IMR-90 (cell line): ENCODE measurements around the gene NBPF15. TPM values are rescaled to one million over a fixed set of nuclear protein-coding genes. Genes with fewer than 3 reads are reported as not detected.
"Not testable (repeated sequence)": the region's sequence is repeated elsewhere in the genome, so short reads cannot be mapped to it uniquely, and the experiment has no call there.

Source experiments
- ATAC-seq: fragments of 200-7000 bp; cut with Tn5 transposase; 2 replicates; pipeline ENCODE4 v1.9.1; 2020; ENCODE audit warnings: low read depth, mild to moderate bottlenecking, moderate library complexity
- BruUV-seq: library from RNA; stranded (reverse); fragments of 400-500 nt; replicated peaks from 2 replicates; lab custom pipeline; 2021; lab: Mats Ljungman, UMichigan
- CTCF ChIA-PET: fragments of 300-600 bp; formaldehyde crosslinking; extraction: SDS; loops from one replicate; lab custom pipeline; 2021; ENCODE audit warnings: antibody characterized with exemption; lab: Yijun Ruan, JAX
- POLR2A ChIA-PET: fragments of 300-600 bp; sonication (Branson Sonifier 250); formaldehyde crosslinking; loops from one replicate; lab custom pipeline; 2022; ENCODE audit warnings: antibody characterized with exemption; ENCODE audit not compliant: unreplicated experiment; lab: Charles Lee
- DNase-seq: peaks from one replicate; pipeline ENCODE4 v3.0.0; 2013
- H2AFZ ChIP-seq: replicated peaks from 2 replicates; pipeline ENCODE3; 2013; ENCODE audit warnings: low read length, mild to moderate bottlenecking; ENCODE audit not compliant: poor library complexity
- H2AK5ac ChIP-seq: 2 replicates; pipeline ENCODE4 v1.6.1; 2013; ENCODE audit warnings: low read depth, low read length, inconsistent platforms
- H2AK9ac ChIP-seq: replicated peaks from 2 replicates; pipeline ENCODE3; 2013; ENCODE audit warnings: mild to moderate bottlenecking, low read depth, low read length, moderate library complexity; ENCODE audit not compliant: poor library complexity
- H2BK120ac ChIP-seq: 2 replicates; pipeline ENCODE4 v1.6.1; 2013; ENCODE audit warnings: low read depth, low read length, inconsistent platforms
- H2BK15ac ChIP-seq: 3 replicates; pipeline ENCODE4 v1.6.1; 2013; ENCODE audit warnings: low read depth, low read length, inconsistent platforms
- H2BK20ac ChIP-seq: 2 replicates; pipeline ENCODE4 v1.6.1; 2013; ENCODE audit warnings: low read depth, mild to moderate bottlenecking, inconsistent platforms, low read length, moderate library complexity
- H2BK5ac ChIP-seq: 2 replicates; pipeline ENCODE4 v1.6.1; 2013; ENCODE audit warnings: mild to moderate bottlenecking, low read depth, low read length, inconsistent platforms; ENCODE audit not compliant: poor library complexity, severe bottlenecking
- H3K14ac ChIP-seq: replicated peaks from 2 replicates; pipeline ENCODE4 v1.6.1; 2013; ENCODE audit warnings: low read depth, low read length, inconsistent platforms
- H3K18ac ChIP-seq: 2 replicates; pipeline ENCODE4 v1.6.1; 2013; ENCODE audit warnings: low read depth, low read length, control low read depth
- H3K23ac ChIP-seq: 2 replicates; pipeline ENCODE4 v1.6.1; 2013; ENCODE audit warnings: low read depth, low read length, inconsistent platforms
- H3K27ac ChIP-seq: 2 replicates; pipeline ENCODE4 v1.5.1; 2013; ENCODE audit warnings: mild to moderate bottlenecking, control low read depth, low read length; ENCODE audit not compliant: insufficient read depth
- H3K27me3 ChIP-seq: 2 replicates; pipeline ENCODE4 v1.6.1; 2013; ENCODE audit warnings: low read length; ENCODE audit not compliant: control insufficient read depth, insufficient read depth
- H3K36me3 ChIP-seq: 2 replicates; pipeline ENCODE4 v1.6.1; 2013; ENCODE audit warnings: low read length, mixed read lengths; ENCODE audit not compliant: control insufficient read depth, insufficient read depth
- H3K4ac ChIP-seq: 2 replicates; pipeline ENCODE4 v1.6.1; 2013; ENCODE audit warnings: low read depth, low read length, inconsistent platforms
- H3K4me1 ChIP-seq: 2 replicates; pipeline ENCODE4 v1.6.1; 2013; ENCODE audit warnings: low read length, mixed read lengths; ENCODE audit not compliant: control insufficient read depth, insufficient read depth
- H3K4me2 ChIP-seq: 2 replicates; pipeline ENCODE4 v1.6.1; 2013; ENCODE audit warnings: low read depth, mild to moderate bottlenecking, control low read depth, low read length, moderate library complexity
- H3K4me3 ChIP-seq: 2 replicates; pipeline ENCODE4 v1.5.1; 2013; ENCODE audit warnings: low read depth, mild to moderate bottlenecking, control low read depth, low read length, moderate library complexity; ENCODE audit not compliant: insufficient read depth
- H3K56ac ChIP-seq: 2 replicates; pipeline ENCODE4 v1.6.1; 2013; ENCODE audit warnings: low read length, inconsistent platforms; ENCODE audit not compliant: insufficient read depth; ENCODE audit errors: extremely low read depth
- H3K79me1 ChIP-seq, 2 experiments: 2 replicates each; pipeline ENCODE4 v1.6.1; 2013; ENCODE audit warnings: low read length in 2 of 2, inconsistent platforms in 1 of 2, low read depth in 1 of 2
- H3K9ac ChIP-seq: 2 replicates; pipeline ENCODE4 v1.6.1; 2013; ENCODE audit warnings: low read depth, low read length, control low read depth
- H3K9me1 ChIP-seq: 2 replicates; pipeline ENCODE4 v1.6.1; 2013; ENCODE audit warnings: low read length, inconsistent platforms; ENCODE audit not compliant: insufficient read depth
- H3K9me3 ChIP-seq: 2 replicates; pipeline ENCODE4 v1.6.1; 2013; ENCODE audit warnings: low read length; ENCODE audit not compliant: control insufficient read depth, insufficient read depth
- H4K20me1 ChIP-seq: 2 replicates; pipeline ENCODE4 v1.6.1; 2013; ENCODE audit warnings: low read length, inconsistent platforms; ENCODE audit not compliant: insufficient read depth
- H4K5ac ChIP-seq: 2 replicates; pipeline ENCODE4 v1.6.1; 2013; ENCODE audit warnings: mild to moderate bottlenecking, low read depth, low read length, control low read depth
- H4K8ac ChIP-seq, 2 experiments: 2 replicates each; pipeline ENCODE4 v1.6.1; 2013; ENCODE audit warnings: low read depth in 2 of 2, low read length in 2 of 2, control low read depth in 1 of 2, inconsistent platforms in 1 of 2
- H4K91ac ChIP-seq: 2 replicates; pipeline ENCODE4 v1.6.1; 2013; ENCODE audit warnings: low read depth, low read length, inconsistent platforms; ENCODE audit not compliant: insufficient read depth
- BHLHE40 ChIP-seq: fragments of 150-350 bp; IDR thresholded peaks from 2 replicates; pipeline ENCODE4 v1.6.1; 2016; ENCODE audit warnings: mild to moderate bottlenecking, low read depth, low read length
- CHD1 ChIP-seq: IDR thresholded peaks from 2 replicates; pipeline ENCODE4 v1.6.1; 2012; ENCODE audit warnings: low read depth, low read length, improper control_type of control experiment
- MAZ ChIP-seq: IDR thresholded peaks from 2 replicates; pipeline ENCODE4 v1.6.1; 2012; ENCODE audit warnings: low read depth, mild to moderate bottlenecking, low read length, improper control_type of control experiment, moderate library complexity, borderline replicate concordance
- POLR2A ChIP-seq: IDR thresholded peaks from 2 replicates; pipeline ENCODE4 v1.6.1; 2012; ENCODE audit warnings: mild to moderate bottlenecking, low read depth, low read length
- WGBS, 2 experiments: methylation state at CpG; one replicate each; pipeline versions ENCODE4 v1.1.5 to v1.1.7; 2013; ENCODE audit warnings: missing lambda C conversion rate in 2 of 2; ENCODE audit not compliant: insufficient read length in 1 of 2; ENCODE audit errors: extremely low coverage in 2 of 2; 5-methylcytosine and 5-hydroxymethylcytosine counted together
- dilution Hi-C: fragments of 300-500 bp; cut with HindIII; formaldehyde crosslinking; loops from one replicate; pipeline ENCODE4 v1.14.3; 2018; ENCODE audit warnings: low sequenced_read_pairs; ENCODE audit not compliant: unreplicated experiment
- in situ Hi-C: fragments of 300-500 bp; cut with MboI; formaldehyde crosslinking; loops from 3 replicates; pipeline ENCODE4 v1.14.3; 2019; ENCODE audit warnings: low sequenced_read_pairs, inconsistent platforms, mixed read lengths
- intact Hi-C: fragments of 100-400 bp; cut with micrococcal nuclease; formaldehyde crosslinking; loops from 2 replicates; pipeline ENCODE4 v1.10.0; 2022
- polyA plus RNA-seq, 3 experiments: library from polyadenylated mRNA; depleted of rRNA; stranded (reverse); fragments of >200 nt; gene quantifications; 2 replicates each; pipeline ENCODE4 v1.2.3, GENCODE V29; 2012; ENCODE audit warnings: low replicate concordance in 1 of 3
- total RNA-seq: library from RNA; depleted of rRNA; stranded (reverse); fragments of >200 nt; gene quantifications from 2 replicates; pipeline ENCODE4 v1.2.3, GENCODE V29; 2012

NBPF15 gene
- total and polyA plus RNA-seq, 2 of the 4 experiments (the other 2 are of a cell fraction), result 31.0 to 42.7 TPM

DNA sequence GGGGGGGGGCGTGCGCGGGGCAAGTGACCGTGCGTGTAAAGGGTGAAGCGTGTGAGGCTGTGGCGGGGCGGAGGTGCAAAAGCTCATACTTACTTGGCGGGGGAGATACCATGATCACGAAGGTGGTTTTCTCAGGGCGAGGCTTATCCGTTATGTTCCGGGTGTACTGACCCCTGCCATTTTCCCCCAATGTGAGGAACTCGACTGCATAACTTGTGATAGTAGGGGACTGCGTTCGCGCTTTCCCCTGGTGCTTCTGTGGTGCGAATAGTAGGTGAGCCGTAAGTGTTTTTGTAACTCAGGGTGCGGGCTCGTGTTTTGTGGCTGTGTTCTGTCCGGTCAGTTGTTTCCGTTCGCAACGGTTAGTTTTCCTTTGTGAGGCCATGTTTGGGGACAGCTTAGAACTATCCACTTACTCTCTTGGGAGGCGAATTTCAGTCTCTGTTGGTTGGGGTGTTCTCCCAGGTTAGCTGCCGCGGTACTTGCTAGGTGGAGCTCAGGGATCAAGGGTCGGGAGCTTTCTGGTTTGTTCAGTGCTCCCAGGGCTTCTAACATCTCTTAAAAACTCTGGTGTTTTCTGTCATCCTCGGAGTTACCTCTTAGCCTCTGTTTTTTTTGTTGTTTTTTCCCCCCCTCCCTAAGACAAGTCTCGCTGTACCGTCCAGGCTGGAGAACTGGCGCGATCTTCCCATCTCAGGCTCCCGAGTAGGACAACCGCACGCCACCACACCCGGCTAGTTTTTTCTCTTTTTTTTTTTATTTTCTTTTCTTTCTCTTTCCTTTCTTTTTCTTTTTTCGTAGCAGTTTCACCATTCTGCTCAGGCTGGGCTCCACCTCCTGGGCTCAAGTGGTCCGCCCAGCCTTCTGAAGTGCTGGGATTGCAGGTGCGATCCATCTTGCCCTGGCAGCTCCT, 48.7 kb downstream of the NBPF15 start:
- H2BK15ac ChIP-seq, H3K9me3 ChIP-seq, H3K56ac ChIP-seq, H3K4me1 ChIP-seq, dilution Hi-C loops, H3K36me3 ChIP-seq, intact Hi-C loops, H2AK9ac ChIP-seq, H2AK5ac ChIP-seq, H3K79me1 ChIP-seq, H2BK120ac ChIP-seq, CTCF ChIA-PET, H3K4ac ChIP-seq, H3K9me1 ChIP-seq, H4K91ac ChIP-seq, H4K5ac ChIP-seq, H4K20me1 ChIP-seq, POLR2A ChIA-PET, in situ Hi-C loops, H2BK20ac ChIP-seq, H3K23ac ChIP-seq, H3K14ac ChIP-seq, H3K27me3 ChIP-seq: not testable (repeated sequence)
- Histone ChIP-seq H3K27ac (peak overlapping the region; percentile 16; the same call in 1 of the 2 replicates), H3K4me2 (peak overlapping the region; percentile 45), H3K4me3 (peak overlapping the region; percentile 46), H2BK5ac (peak overlapping the region; percentile 6), H3K18ac (peak overlapping the region; percentile 15; the same call in 1 of the 2 replicates), H3K9ac (peak overlapping the region; percentile 25; the same call in 1 of the 2 replicates), H2AFZ (peak overlapping the region; percentile 75), H4K8ac (peak overlapping the region in 1 of 2 experiments; percentile 22; a peak in 2 of 4 replicates)
- no CpG with 5 or more reads among the region's 41 CpGs for WGBS, 2 experiments
- ATAC-seq (peak; percentile 89), DNase-seq (peak; percentile 99)
- TSS peak; percentile 100 for BruUV-seq
- peak; percentile 92 for TF ChIP-seq POLR2A
- peak; percentile 48; the same call in 1 of the 2 replicates for TF ChIP-seq MAZ
- TF ChIP-seq CHD1, result 0 out of 2 replicates have a peak, but pooled peaks have one; percentile 47
- peak; percentile 35; the same call in 1 of the 2 replicates for TF ChIP-seq BHLHE40

GRCh38 chr1:144412068-144412471, 49.4 kb downstream of the NBPF15 start:
- Histone ChIP-seq H4K8ac (peak overlapping the region; percentile 61 to 91; a peak in 2 of 4 replicates), H3K4me2 (peak overlapping the region; percentile 37; the same call in 1 of the 2 replicates), H2BK5ac (peak overlapping the region; percentile 75), H2BK120ac (peak overlapping the region; percentile 46; the same call in 1 of the 2 replicates), H3K27ac (peak overlapping the region; percentile 16), H4K5ac (peak overlapping the region; percentile 24), H3K4me3 (0 out of 2 replicates have a peak overlapping the region, but pooled peaks have one; percentile 46), H2AFZ (peak overlapping the region; percentile 68), H3K4ac (peak overlapping the region; percentile 35; the same call in 1 of the 2 replicates), H4K91ac (peak overlapping the region; percentile 51; the same call in 1 of the 2 replicates)
- BruUV-seq, in situ Hi-C loops, H3K27me3 ChIP-seq, H3K56ac ChIP-seq, H2AK5ac ChIP-seq, H2BK15ac ChIP-seq, H4K20me1 ChIP-seq, H3K9me3 ChIP-seq, H3K9ac ChIP-seq, H3K9me1 ChIP-seq, dilution Hi-C loops, H2AK9ac ChIP-seq, H3K18ac ChIP-seq, CTCF ChIA-PET, H3K79me1 ChIP-seq, intact Hi-C loops, H3K23ac ChIP-seq, H2BK20ac ChIP-seq, H3K4me1 ChIP-seq, H3K14ac ChIP-seq, POLR2A ChIA-PET, H3K36me3 ChIP-seq: not testable (repeated sequence)
- DNase-seq, result peak; percentile 86
- WGBS, 2 experiments, result no CpG with 5 or more reads among the region's 23 CpGs
- ATAC-seq, result peak; percentile 69
